Loucy (cell line): ENCODE measurements around the gene BMI1.

Experiments used
- H2AFZ ChIP-seq: fragments of 200-600 bp; sonication (generic); 2 replicates; pipeline ENCODE4 v1.6.0; 2016; ENCODE audit warnings: antibody characterized with exemption, mild to moderate bottlenecking, low read length, moderate library complexity
- H3F3A ChIP-seq: fragments of 200-600 bp; 2 replicates; pipeline ENCODE4 v1.6.0; 2016; ENCODE audit warnings: antibody characterized with exemption, low read depth, mild to moderate bottlenecking
- H3K27me3 ChIP-seq: fragments of 200-600 bp; sonication (generic); 2 replicates; pipeline ENCODE4 v1.6.1; 2014; ENCODE audit warnings: low read length, mild to moderate bottlenecking; ENCODE audit not compliant: insufficient read depth, poor library complexity, severe bottlenecking
- H3K36me3 ChIP-seq: fragments of 200-600 bp; sonication (generic); 2 replicates; pipeline ENCODE4 v1.6.1; 2016; ENCODE audit warnings: low read length; ENCODE audit not compliant: insufficient read depth
- H3K4me1 ChIP-seq: fragments of 200-600 bp; sonication (generic); 2 replicates; pipeline ENCODE4 v1.5.1; 2014; ENCODE audit warnings: low read length, mild to moderate bottlenecking; ENCODE audit not compliant: insufficient read depth, poor library complexity, severe bottlenecking
- H3K4me2 ChIP-seq: fragments of 200-600 bp; sonication (generic); 2 replicates; pipeline ENCODE4 v1.6.0; 2014; ENCODE audit warnings: antibody characterized with exemption, low read length, low read depth, mild to moderate bottlenecking; ENCODE audit not compliant: poor library complexity, severe bottlenecking
- H3K4me3 ChIP-seq: fragments of 200-600 bp; sonication (generic); 2 replicates; pipeline ENCODE4 v1.5.1; 2014; ENCODE audit warnings: low read length, mild to moderate bottlenecking, mixed read lengths; ENCODE audit not compliant: poor library complexity, severe bottlenecking
- H3K79me2 ChIP-seq: fragments of 200-600 bp; sonication (generic); 2 replicates; pipeline ENCODE4 v1.6.1; 2014; ENCODE audit warnings: low read length; ENCODE audit not compliant: insufficient read depth
- H3K9ac ChIP-seq: fragments of 200-600 bp; sonication (generic); 2 replicates; pipeline ENCODE4 v1.6.0; 2014; ENCODE audit warnings: mild to moderate bottlenecking, low read depth, low read length, moderate library complexity; ENCODE audit not compliant: poor library complexity, severe bottlenecking
- H3K9me2 ChIP-seq: fragments of 200-600 bp; sonication (generic); replicated peaks from 2 replicates; pipeline ENCODE4 v1.6.1; 2016; ENCODE audit warnings: low read depth, low read length, mixed read lengths
- H3K9me3 ChIP-seq: fragments of 200-600 bp; sonication (generic); 2 replicates; pipeline ENCODE4 v1.6.1; 2014; ENCODE audit warnings: mild to moderate bottlenecking, antibody characterized with exemption, low read length, low read depth; ENCODE audit not compliant: insufficient read depth
- H4K20me1 ChIP-seq: fragments of 200-600 bp; sonication (generic); 2 replicates; pipeline ENCODE4 v1.6.0; 2014; ENCODE audit warnings: antibody characterized with exemption, low read length, mild to moderate bottlenecking; ENCODE audit not compliant: insufficient read depth, poor library complexity, severe bottlenecking
- CTCF ChIP-seq: fragments of 200-600 bp; sonication (generic); conservative IDR thresholded peaks from 2 replicates; pipeline ENCODE4 v1.5.1; 2014; ENCODE audit warnings: mild to moderate bottlenecking, antibody characterized with exemption, low read length
- EZH2phosphoT487 ChIP-seq: fragments of 200-600 bp; IDR thresholded peaks from 2 replicates; pipeline ENCODE4 v1.6.1; 2018; ENCODE audit warnings: antibody characterized with exemption, mild to moderate bottlenecking, moderate library complexity, borderline replicate concordance

BMI1 gene

GRCh38 chr10:22325272-22326144 is 4.6 kb downstream of the BMI1 start:
- H3K9me2 ChIP-seq = no peaks in the 10 kb centered on the region
- H2AFZ ChIP-seq = no peak overlapping the region
- peaks cover 84% of the 10 kb centered on the region for H3K79me2 ChIP-seq
- no peak for TF ChIP-seq EZH2phosphoT487
- H3K9me3 ChIP-seq = no peaks in the 10 kb centered on the region
- H3K27me3 ChIP-seq = peaks cover 8% of the 10 kb centered on the region
- H3K4me1 ChIP-seq = peaks cover 17% of the 10 kb centered on the region
- H3K36me3 ChIP-seq = peaks cover 38% of the 10 kb centered on the region
- peak overlapping the region; percentile 83 for H3K9ac ChIP-seq
- H3K4me2 ChIP-seq = peak overlapping the region; percentile 84
- peak overlapping the region; percentile 80 for H3K4me3 ChIP-seq
- H4K20me1 ChIP-seq = peaks cover 30% of the 10 kb centered on the region
- no peaks in the 10 kb centered on the region for H3F3A ChIP-seq

GRCh38 chr10:22326145-22326702 is 5.3 kb downstream of the BMI1 start:
- peaks cover 38% of the 10 kb centered on the region for H3K36me3 ChIP-seq
- H2AFZ ChIP-seq = no peak overlapping the region
- TF ChIP-seq EZH2phosphoT487 (no peak), CTCF (no peak)
- H3K79me2 ChIP-seq = peaks cover 91% of the 10 kb centered on the region
- no peaks in the 10 kb centered on the region for H3F3A ChIP-seq
- H4K20me1 ChIP-seq = peaks cover 30% of the 10 kb centered on the region
- peak overlapping the region; percentile 75 for H3K4me3 ChIP-seq
- H3K9me2 ChIP-seq = no peaks in the 10 kb centered on the region
- H3K9ac ChIP-seq = peak overlapping the region; percentile 67
- H3K4me2 ChIP-seq = peak overlapping the region; percentile 84
- H3K27me3 ChIP-seq = peaks cover 8% of the 10 kb centered on the region
- H3K4me1 ChIP-seq = peaks cover 17% of the 10 kb centered on the region
- H3K9me3 ChIP-seq = no peaks in the 10 kb centered on the region

DNA sequence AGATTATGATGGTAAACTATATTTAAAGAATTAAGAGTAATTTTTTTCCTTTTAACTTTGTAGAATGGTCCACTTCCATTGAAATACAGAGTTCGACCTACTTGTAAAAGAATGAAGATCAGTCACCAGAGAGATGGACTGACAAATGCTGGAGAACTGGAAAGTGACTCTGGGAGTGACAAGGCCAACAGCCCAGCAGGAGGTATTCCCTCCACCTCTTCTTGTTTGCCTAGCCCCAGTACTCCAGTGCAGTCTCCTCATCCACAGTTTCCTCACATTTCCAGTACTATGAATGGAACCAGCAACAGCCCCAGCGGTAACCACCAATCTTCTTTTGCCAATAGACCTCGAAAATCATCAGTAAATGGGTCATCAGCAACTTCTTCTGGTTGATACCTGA is 8.3 kb downstream of the BMI1 start:
- H4K20me1 ChIP-seq = peaks cover 17% of the 10 kb centered on the region
- peaks cover 38% of the 10 kb centered on the region for H3K36me3 ChIP-seq
- no peak overlapping the region for H3K9ac ChIP-seq
- peak overlapping the region; percentile 16 for H3K4me2 ChIP-seq
- no peaks in the 10 kb centered on the region for H3K27me3 ChIP-seq
- peaks cover 84% of the 10 kb centered on the region for H3K79me2 ChIP-seq
- no peak overlapping the region for H2AFZ ChIP-seq
- H3K4me3 ChIP-seq = peak overlapping the region; percentile 25
- no peaks in the 10 kb centered on the region for H3K9me2 ChIP-seq
- TF ChIP-seq EZH2phosphoT487 = no peak
- TF ChIP-seq CTCF = no peak
- no peaks in the 10 kb centered on the region for H3K9me3 ChIP-seq
- H3K4me1 ChIP-seq = peaks cover 35% of the 10 kb centered on the region
- H3F3A ChIP-seq = peaks cover 8% of the 10 kb centered on the region; the same call in 1 of the 2 replicates
